DMS114 treated with DMSO at 0.1 percent for 48 hours (cell line): ENCODE measurements around the gene MYH10.

ENCODE experiments used
- DNase-seq: peaks from one replicate; lab custom pipeline; 2025; ENCODE audit not compliant: unreplicated experiment; lab: John Stamatoyannopoulos, UW

MYH10 gene

DNA sequence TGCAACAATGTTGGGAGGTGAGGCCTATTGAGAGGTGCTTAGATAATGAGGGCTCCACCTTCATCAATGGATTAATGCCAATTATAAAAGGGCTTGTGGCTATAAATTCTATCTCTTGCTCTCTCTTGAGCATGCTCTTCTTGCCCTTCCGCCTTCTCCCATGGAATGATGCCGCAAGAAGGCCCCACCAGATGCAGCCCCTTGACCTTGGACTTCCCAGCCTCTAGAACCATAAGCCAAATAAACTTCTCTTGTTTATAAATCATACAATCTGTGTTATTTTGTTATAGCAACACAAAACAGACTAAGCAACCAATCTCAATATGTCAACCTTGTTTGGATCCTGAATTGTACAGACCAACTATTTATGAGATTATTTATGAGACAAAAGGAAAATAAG is 20.0 kb downstream of the MYH10 start:
- no peak for DNase-seq

DNA sequence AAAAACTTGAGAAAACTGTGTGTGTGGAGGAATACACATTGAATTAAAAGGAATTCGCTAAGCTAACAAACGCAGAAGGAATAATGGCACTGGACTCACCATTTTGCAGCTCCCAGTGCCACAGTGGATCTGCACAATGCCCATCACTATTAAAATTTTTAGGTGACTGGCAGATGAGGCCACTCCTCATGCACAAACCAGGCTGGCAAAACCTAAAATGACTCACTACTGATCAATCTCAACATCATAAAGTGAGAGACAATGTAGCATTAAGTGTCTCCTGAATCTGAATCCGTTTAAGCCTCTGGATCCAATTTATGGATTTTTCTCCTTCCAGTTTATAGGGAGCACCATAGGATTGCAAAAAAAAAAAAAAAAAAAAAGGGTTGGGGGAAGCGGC is 20.6 kb downstream of the MYH10 start:
- no peak for DNase-seq

DNA sequence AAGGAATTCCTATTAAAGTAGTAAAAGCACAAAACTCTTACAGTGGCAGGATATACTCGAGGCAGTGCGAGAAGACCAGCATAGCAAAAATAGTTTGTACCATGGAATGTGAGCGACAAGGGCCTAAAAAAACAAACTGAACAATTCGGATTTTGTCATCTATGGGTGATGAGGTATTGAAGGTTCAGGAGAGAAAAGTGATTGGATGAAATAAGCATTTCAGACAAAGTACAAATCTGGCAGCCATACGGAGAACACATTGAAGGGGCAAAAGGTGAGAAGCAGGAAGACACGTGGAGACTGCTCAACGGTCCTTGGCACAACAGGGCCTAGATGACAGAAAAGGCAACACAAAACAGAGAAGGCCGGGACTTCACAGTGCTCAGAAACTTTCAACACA is 22.5 kb downstream of the MYH10 start:
- DNase-seq: peak; percentile 51

DNA sequence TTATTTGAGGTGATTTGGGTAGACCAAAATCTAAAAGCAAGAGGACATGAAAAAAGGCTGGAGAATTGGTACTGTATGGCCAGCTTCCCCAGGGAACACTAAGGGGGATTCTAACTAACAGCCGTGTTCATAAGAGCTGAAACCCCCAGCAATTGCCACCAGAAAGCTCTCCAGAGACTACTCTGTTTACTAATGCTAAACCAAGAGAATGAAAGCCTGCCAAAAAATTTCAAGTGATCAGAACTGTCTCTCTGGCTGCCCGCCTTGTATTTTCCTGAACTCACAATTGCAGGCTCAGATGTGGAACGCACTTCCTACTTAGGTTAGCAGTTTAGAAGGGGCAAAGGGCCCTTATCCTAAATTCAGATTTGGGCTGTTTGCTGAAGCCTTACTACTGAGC is 24.1 kb downstream of the MYH10 start:
- DNase-seq: no peak

DNA sequence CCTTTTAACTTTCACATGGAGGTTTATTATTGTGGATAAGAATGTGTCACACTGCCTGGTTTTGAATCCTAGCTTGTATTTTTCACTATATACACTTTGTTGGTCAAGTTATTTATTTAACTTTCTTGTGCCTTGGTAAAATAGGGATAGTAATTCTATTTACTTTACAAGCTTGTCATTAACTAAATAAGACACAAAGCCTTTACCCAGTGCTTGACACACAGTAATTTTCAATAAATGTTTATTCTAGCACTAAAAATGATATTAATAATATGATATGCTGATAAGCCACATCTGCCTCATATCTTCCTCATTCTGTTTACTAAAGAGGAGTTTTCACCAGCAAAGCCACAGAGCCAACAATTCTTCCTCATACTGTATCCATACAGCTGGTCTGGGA is 27.8 kb downstream of the MYH10 start:
- DNase-seq: no peak

DNA sequence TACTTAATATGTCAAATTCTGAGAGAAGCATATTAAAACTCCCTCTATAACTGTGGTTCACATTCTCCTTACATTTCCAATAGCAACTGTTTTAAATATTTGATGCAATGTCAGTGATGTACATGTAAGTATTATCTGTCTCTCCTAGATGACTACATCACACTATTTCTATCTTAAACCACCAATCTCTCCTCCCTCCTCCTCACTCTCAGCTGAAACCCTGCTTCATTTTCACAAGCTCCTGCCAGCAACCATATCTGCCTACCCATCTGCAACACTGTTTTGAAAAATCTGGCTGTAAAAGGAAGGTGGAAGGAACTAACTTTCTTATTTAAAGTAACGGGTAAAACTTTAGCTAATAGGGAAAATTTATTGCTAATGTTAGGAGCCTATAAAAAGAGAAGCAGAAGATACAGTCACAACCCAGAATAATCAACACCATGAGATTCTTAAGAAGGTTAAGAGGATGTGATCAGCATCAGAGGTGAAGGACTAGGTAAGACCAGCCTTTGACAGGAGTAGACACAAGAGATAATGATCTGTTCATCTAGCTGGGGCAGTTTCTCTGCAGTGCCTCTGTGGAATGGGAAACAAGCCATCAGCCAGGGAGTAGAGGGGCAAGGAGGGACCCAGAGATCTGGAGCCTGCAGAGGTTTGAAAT is 31.0 kb downstream of the MYH10 start:
- DNase-seq: no peak

DNA sequence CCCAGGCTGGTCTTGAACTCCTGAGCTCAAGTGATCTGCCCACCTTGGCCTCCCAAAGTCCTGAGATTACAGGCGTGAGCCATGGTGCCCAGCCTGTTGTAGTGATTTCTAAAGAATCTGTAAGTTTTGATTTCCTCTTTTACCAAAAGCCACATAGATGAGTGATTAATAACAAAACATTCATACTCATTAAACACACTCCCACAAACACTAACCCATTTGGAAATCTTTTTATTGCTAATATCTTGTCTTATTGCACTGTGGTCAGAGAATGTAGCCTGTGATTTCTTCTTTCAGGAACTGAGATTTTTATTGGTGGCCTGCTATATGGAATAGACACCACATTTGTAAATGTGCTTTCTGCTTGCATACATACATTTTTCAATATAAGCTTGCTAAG is 31.6 kb downstream of the MYH10 start:
- no peak for DNase-seq

DNA sequence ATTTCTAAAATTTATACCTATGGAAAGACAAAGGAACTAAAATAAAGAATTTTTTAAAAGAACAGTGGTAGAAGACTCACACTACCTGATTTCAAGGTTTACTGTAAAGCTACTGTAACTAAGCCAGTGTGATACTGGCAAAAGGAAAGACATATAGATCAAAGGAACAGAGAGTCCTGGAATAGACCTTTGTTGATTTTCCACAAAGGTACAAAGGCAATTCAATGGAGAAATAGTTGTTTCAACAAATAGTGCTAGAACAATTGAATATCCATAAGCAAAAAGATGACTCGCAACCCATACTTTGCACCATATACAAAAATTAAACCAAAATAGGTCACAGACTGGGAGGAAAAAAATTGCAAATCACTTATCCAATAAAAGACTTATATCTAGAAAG is 36.7 kb downstream of the MYH10 start:
- no peak for DNase-seq

DNA sequence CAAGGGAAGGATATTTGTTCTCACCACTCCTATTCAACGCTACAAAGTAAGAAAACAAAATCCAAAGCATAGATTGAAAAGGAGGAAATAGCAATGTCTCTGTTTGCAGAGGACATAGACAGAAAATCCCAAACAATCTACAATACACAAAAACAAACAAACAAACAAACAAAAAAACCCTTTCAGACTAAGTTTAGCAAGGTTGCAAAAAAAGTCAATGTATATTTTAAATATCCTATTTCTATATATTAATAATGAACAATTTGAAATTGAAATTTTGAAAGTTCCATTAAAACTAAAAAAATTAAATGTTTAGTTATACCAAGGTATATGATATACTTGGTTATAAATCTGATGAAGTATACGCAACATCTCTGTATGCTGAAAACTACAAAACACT is 37.2 kb downstream of the MYH10 start:
- no peak for DNase-seq

DNA sequence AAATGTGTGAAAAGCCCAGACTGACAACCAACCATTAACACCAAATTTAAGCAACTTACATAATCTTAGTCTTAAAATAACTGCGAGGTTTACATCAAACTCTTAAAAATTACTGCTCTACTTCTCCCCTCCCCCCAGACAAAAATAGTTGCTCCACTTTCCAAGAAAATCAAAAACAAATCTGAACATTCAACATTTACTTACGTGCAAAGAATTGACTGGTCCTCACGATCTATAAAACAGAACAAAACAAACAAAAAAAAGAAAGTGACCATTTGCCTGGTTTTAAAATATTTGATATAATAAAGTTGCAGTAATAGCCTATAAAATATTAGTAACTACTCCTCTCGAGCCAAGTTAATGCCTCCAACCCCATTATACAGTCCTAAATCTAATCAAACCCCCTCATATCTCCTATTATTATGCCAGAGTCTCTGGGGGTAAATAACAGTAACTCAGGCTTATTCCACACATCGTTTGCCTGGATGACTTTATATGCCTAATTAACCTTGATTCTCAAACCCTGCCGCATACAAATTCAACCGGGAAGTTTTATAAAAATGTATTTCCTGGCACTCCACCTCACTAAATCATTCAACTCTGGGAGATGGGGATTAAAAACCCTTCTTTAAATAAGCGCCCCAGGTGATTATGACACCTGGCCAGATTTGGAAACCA is 41.5 kb downstream of the MYH10 start:
- DNase-seq: no peak

DNA sequence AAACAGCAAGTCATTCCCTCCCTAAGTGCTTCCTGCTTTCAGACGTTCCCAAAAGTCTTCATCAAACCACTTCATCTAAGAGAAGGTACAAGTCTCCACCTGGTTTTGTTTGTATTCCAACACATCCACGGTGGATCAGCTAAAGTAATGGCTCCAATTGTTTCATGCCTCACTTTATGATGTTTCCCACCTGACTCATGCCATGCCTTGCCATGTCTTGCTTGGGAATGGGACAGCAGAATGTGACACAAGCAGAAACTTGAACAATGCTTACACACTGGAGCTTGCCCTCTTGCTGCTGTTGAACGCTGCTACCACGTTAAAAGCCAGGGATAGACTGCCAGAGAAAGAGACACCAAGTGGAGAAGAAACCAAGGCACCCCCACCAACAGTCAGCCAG is 43.8 kb downstream of the MYH10 start:
- DNase-seq: no peak

DNA sequence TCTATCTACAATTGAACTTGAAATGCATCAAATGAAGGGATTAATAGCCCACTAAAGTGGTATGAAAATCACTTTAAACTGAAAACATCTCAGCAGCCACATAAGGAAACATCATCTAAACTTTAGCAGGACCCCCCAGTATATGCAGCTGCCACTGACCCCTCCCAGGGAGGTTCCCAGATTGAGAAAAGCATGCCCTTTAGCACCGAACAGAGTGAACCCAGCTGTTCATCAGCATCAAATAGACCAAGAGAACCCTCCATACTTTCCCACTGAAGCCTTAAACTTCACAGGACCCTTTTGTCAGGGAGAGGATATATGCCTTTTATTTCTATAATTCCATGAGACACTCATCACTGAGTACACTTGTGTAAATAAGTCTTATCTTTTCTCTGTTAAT is 44.6 kb downstream of the MYH10 start:
- no peak for DNase-seq

DNA sequence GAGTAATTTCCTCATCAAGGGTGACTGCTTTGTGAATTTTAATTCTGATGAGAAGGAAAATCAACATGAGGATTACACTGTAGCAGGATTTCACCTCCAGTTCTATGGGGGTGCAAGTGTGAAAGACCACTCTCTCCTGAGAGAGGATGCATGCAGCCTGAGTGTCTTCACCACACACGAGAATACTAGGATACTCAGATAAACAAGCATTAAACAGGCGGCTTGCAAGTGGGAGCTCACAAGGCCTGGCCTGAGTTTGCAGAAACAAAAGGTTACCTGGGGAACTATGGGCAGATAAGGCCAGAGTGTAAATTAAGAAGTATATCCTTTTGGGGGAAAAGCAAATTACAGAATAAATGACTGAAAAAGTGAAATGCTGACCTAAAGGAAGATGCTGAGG is 46.6 kb downstream of the MYH10 start:
- no peak for DNase-seq

DNA sequence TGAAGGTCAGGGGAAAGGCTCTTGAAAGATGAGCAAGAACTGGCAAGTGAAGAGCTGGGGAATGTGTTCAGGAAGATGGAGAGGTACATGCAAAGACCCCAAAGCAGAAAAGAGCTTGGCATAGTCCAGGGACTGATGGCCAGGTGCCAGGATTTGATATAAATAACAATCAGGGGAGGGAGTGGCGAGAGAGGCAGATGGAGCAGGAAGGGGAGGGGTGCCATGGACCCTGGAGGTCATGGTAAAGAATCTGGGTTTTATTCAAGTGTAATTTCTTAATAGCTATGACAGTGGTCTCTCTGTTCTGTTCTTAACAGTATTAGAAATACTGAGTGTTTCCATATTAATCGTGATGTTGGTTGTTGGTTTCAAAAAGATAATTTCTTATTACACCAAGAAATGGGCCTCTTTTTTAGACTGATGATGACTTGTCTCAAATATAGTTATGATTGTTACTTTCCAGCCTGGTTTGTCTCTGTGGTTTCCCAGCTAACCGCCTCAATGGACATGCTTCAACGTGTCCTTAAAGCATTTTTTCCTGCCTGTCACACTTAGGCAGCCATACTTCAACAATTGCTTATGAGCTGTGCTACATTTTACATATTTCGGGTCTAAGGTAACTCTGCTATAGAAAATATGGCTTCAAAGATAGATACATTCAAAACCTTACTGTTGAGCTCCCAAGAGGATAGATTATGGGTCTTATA is 49.4 kb downstream of the MYH10 start:
- no peak for DNase-seq

DNA sequence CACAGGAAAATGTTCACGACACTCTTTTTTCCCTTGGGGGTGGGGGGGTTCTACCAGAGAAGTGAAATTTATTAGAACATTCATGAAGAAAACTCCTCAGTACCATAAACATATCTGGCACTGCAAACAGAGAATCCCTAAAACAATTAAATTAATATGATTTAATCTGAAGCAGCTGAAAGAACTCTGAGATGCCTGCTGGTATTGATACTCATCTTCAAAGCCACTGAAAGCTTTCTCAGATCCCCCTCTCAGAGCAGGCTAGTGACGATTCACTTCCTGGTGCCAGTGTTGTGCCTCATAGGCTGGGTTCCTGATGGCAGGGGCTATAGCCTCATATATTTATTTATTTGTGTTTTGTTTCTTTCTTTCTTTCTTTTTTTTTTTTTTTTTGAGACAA is 52.7 kb downstream of the MYH10 start:
- DNase-seq: no peak

DNA sequence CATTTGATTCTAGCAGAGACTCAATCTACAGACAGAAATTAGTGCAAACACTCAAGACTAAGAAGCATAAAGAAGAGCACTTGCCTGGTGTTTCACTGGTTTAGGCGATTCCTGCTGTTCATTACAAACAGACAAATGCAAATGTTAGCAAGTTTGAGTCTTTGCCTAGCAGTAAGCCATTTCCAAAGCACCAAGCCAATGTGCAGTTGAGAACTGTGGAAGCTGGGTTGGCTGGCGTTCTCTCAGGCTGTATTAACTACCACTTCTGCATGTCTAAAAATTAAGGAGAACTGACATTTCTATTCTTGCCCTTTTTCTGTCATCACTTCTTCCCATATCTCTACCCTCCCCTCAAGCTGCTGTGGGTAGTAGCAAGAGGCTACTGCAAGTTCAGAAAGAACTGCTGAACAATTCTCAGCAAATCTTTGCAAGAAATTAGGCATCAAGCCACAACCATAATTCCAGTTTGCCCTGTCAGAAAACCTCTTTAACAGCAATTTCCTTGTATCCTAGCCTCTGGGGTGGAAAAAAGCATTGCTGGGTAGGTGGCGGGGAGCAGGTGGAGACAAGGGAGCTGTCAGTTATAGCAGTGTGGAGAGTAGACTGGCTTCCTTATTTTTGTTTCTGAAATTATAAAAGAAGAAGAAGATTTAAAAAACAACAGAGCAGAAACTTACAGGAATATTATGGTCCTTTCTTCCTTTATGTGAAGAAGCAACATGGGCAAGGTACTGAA is 53.8 kb downstream of the MYH10 start:
- DNase-seq: no peak

DNA sequence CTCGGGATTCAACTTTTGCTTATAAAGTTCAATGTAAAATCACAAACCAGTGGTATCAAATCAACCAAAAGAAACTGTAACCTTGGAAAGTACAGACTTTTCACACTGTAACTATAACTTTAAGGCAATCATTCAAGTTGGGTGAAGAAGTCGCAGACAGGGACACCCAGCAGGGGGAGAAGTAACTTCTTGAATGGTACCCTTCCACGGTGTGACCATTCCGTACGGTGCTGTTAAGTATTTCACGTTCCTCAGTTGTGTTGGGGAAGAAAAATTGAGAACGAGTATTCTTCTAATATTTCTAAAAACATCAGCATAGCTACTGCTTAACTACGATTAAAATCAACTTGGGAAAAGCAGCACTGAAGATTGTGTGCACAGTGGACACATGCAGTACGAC is 55.8 kb downstream of the MYH10 start:
- peak; percentile 37 for DNase-seq

DNA sequence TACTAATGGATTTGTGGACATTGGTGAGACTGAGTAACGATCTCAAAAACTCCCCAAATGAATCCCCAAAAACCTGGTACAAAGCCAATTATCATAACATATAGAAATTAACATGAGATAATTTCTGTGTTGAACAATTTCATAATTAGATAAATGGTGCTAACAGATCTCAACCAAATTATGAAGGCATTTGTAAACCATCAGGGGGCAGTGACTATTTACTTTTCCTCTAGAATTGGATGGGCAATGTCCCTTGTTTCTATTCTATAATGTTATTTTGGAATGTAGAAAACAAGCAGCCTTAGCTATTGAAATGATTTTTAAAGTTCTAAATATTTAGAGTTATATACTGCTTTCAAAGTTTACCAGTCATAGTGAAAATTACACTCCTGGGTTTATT is 57.8 kb downstream of the MYH10 start:
- no peak for DNase-seq

DNA sequence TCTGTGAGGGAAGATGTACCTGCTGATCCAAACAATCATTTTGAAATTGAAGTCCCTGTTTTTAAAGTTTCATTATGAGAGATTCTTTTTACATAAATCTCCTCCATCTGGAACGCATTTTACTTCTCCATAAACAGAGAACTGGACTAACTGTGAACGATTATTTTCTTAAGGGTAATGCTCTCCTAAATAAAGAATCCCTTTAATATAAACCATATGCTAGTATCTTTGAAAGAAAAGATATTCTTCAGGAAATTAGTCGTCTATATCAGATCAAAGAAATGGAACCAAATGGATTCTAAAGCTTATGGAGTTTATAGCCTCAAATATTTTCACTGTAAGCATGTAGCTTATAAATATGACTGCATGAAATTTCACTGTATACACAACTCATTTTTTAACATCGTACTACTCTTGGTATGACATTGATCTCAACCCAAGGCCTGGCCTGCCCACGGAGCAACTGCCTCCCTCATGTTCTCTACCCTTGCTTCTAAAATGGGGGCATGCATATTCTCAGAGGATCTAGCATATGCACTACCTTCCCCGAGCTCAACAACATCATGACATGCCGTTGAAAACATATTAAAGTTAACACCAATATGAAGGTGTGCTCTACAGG is 66.4 kb downstream of the MYH10 start:
- DNase-seq: no peak

DNA sequence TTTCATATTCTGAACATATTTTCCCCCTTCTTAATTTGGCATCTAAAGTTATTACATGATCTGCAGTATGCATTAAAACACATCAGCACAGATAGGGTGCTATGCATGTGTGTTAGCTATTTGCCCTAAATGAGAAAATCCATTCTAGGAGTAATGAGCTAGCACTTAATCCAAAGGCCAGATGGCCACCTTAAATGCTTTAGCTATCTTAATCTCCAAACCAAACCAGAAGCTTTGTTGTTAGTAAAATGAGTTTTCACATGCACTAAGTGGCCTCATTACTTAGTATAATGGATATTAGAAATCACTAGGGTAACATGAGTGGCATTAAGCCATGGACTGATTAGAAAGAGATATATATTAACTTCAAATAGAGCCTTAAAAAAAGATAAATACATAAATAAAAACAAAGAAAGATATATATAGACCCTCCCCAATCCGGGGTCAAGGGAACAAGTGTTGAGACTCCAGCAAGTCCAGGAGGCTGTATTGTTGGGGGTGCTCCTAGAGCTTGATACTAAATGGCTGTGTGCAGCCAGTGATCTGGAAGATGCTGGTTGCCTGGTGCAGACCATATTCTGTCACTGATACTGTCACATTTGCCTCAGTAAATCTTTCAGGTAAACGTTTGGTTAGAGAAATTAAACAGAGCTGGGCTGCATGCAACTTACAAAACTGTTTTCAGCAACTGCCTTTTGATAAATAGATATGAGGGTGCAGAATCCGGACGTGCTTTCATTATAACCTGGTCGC is 67.3 kb downstream of the MYH10 start:
- no peak for DNase-seq

DNA sequence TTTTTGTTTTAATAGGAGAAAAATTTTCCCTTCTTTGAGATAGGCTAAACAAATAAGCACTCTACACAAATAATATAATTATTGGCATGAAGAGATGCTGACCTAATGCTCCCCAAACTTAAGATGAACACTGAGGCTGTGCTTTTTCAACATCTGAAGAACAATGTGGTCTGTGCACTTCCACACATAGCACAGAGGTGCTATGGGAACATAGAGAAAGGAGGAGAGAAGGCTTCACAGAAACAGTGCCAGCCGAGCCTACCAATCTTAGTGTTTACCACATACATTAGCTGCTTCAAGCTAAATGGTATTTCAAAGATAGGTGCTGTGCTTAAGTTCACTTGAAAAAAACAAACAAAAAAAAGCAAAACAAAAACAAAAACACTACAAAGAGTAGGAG is 72.4 kb downstream of the MYH10 start:
- no peak for DNase-seq
